Body of pancreas (tissue), 4 donors: ENCODE measurements around the gene PRAMEF12. TPM values are rescaled to one million over a fixed set of nuclear protein-coding genes. Genes with fewer than 3 reads are reported as not detected.

Experiments used
- ATAC-seq: fragments of 150-250 bp; one replicate; pipeline ENCODE4 v1.9.1; 2016
- DNase-seq, 4 donors: peaks; one replicate each; pipeline ENCODE4 v3.0.0-alpha.2; 2019
- H3K27ac ChIP-seq, 4 donors: fragments of 200-600 bp; sonication (generic); 1 replicate in 3 of 4; 2 replicates in 1 of 4; pipeline versions ENCODE4 v1.5.1 to v1.6.1; 2016 to 2019; ENCODE audit warnings: mild to moderate bottlenecking in 1 of 4, mixed read lengths in 1 of 4, moderate library complexity in 1 of 4
- H3K27me3 ChIP-seq, 2 donors: fragments of 200-600 bp; sonication (generic); one replicate each; pipeline ENCODE4 v1.6.0; 2016; ENCODE audit warnings: mild to moderate bottlenecking in 1 of 2
- H3K36me3 ChIP-seq, 2 donors: fragments of 200-600 bp; sonication (generic); replicated peaks in 1 of 2; 2 replicates each; pipeline ENCODE4 v1.5.1; 2016; ENCODE audit warnings: low read depth in 2 of 2; ENCODE audit not compliant: insufficient read depth in 1 of 2
- H3K4me1 ChIP-seq: fragments of 200-600 bp; sonication (generic); one replicate; pipeline ENCODE4 v1.6.0; 2016
- H3K4me3 ChIP-seq, 2 donors: fragments of 200-600 bp; sonication (generic); 1 replicate in 1 of 2; 2 replicates in 1 of 2; pipeline ENCODE4 v1.5.1; 2016 to 2019
- H3K9me3 ChIP-seq, 3 donors: fragments of 200-600 bp; sonication (generic); 1 replicate in 2 of 3; 2 replicates in 1 of 3; pipeline ENCODE4 v1.5.1; 2016
- POLR2A ChIP-seq, 3 donors: fragments of 450-650 bp; IDR thresholded peaks; one replicate each; pipeline ENCODE4 v1.6.1; 2016; ENCODE audit warnings: antibody characterized with exemption in 3 of 3, mild to moderate bottlenecking in 2 of 3
- WGBS, 2 donors: methylation state at CpG; one replicate each; pipeline ENCODE4 v1.1.5; 2017; 5-methylcytosine and 5-hydroxymethylcytosine counted together
- intact Hi-C: fragments of 100-400 bp; cut with DNase I; formaldehyde crosslinking; loops from one replicate; pipeline ENCODE4 v1.15.1; 2023
- total RNA-seq, 2 donors: library from RNA; depleted of rRNA; stranded (reverse); fragments of >200 nt; gene quantifications; one replicate each; pipeline ENCODE4 v1.1.0, GENCODE V29; 2016
- TF ChIP-seq, protein P1 (sequence below), 7 experiments: fragments of 450-650 bp in 4 of 7; fragments of 200-600 bp in 3 of 7; sonication (generic) in 3 of 7; IDR thresholded peaks; one replicate each; pipeline ENCODE4 v1.5.1; 2016 to 2019; ENCODE audit warnings: antibody characterized with exemption in 7 of 7

The PRAMEF12 gene
- total RNA-seq, 2 donors from 2014 or later, result not detected

GRCh38 chr1:12769031-12769430, 4.5 kb upstream of the PRAMEF12 start:
- H3K4me3 ChIP-seq, result no peak overlapping the region
- no peak for ATAC-seq

DNA sequence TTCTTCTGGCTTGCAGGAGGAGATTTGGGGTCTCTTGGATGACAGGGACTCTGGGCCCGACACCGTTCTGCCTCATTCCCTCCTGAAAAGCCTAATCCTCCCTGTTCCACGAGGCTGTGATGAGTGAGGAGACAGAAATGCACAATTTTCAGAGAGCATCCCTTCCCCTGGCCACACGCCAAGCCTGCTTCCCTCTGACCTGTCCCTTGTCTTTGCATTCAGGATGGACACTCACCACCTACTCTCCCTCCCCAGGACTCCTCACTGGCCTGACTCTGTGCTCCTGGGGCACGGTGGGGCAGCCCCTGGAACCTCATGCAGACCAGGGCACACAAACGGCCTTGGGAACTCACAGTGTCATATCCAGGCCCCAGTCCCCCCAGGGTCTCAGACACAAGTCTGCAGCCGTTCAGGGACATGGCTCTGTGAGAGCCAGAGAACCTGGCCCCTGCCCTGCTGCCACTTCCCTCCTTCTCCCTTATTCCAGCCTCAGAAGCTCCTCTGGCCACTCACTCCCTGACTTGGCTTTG, 3.5 kb upstream of the PRAMEF12 start:
- intact Hi-C loops, result no loop called here
- H3K27me3 ChIP-seq, result no peaks in the 10 kb centered on the region
- no peaks in the 10 kb centered on the region for H3K36me3 ChIP-seq
- ATAC-seq, result no peak
- no peak overlapping the region for H3K4me3 ChIP-seq
- H3K4me1 ChIP-seq, result no peaks in the 10 kb centered on the region
- TF ChIP-seq POLR2A (IDR thresholded peaks at IDR 0.05), result no peak
- TF ChIP-seq, protein P1, sequence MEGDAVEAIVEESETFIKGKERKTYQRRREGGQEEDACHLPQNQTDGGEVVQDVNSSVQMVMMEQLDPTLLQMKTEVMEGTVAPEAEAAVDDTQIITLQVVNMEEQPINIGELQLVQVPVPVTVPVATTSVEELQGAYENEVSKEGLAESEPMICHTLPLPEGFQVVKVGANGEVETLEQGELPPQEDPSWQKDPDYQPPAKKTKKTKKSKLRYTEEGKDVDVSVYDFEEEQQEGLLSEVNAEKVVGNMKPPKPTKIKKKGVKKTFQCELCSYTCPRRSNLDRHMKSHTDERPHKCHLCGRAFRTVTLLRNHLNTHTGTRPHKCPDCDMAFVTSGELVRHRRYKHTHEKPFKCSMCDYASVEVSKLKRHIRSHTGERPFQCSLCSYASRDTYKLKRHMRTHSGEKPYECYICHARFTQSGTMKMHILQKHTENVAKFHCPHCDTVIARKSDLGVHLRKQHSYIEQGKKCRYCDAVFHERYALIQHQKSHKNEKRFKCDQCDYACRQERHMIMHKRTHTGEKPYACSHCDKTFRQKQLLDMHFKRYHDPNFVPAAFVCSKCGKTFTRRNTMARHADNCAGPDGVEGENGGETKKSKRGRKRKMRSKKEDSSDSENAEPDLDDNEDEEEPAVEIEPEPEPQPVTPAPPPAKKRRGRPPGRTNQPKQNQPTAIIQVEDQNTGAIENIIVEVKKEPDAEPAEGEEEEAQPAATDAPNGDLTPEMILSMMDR (IDR thresholded peaks at IDR 0.05), result no peak
- no peak overlapping the region for H3K27ac ChIP-seq
- H3K9me3 ChIP-seq, result no peaks in the 10 kb centered on the region
- 35 to 44% methylated on average over 4 to 7 of the region's 7 CpGs for WGBS, 2 donors
- DNase-seq, result no peak

More at GRCh38 chr1:12769031-12769430, 4.5 kb upstream of the PRAMEF12 start:
- no peak for TF ChIP-seq POLR2A (IDR thresholded peaks at IDR 0.05)
- TF ChIP-seq, protein P1 (IDR thresholded peaks at IDR 0.05), result no peak
- no peak for DNase-seq
- no peaks in the 10 kb centered on the region for H3K27me3 ChIP-seq
- WGBS, 2 donors, result 45 to 58% methylated on average over 2 of the region's 2 CpGs
- no peaks in the 10 kb centered on the region for H3K9me3 ChIP-seq
- H3K27ac ChIP-seq, result no peak overlapping the region
- H3K36me3 ChIP-seq, result no peaks in the 10 kb centered on the region
- H3K4me1 ChIP-seq, result no peaks in the 10 kb centered on the region
- intact Hi-C loops, result no loop called here

DNA sequence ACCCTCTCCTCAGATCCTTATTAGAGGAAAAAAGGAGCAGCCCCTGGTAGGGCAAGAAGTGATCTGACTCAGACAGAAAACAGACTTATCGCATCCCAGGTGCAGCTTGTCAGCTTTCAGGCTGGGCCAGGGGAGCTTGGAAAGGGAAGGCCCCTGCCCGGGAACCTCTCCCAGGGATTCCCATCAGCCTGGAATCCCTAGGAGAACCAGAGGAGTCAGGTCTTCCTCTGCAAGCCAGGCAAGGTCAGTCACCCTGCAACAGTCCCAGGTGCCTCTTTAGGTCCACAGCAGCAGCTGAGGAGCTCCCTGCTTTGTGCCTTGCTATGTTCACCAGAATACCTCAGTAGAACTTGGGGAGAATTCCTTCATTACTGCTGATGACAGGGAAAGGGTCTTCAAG, 2.9 kb upstream of the PRAMEF12 start:
- Histone ChIP-seq H3K27me3 (no peaks in the 10 kb centered on the region), H3K9me3 (no peaks in the 10 kb centered on the region), H3K4me1 (no peaks in the 10 kb centered on the region), H3K4me3 (no peak overlapping the region), H3K36me3 (no peaks in the 10 kb centered on the region), H3K27ac (no peak overlapping the region)
- no peak for ATAC-seq
- DNase-seq, result no peak
- intact Hi-C loops, result no loop called here
- 65 to 69% methylated on average over 2 of the region's 2 CpGs for WGBS, 2 donors
- TF ChIP-seq, protein P1 (IDR thresholded peaks at IDR 0.05), result no peak
- no peak for TF ChIP-seq POLR2A (IDR thresholded peaks at IDR 0.05)

GRCh38 chr1:12771186-12771585, 2.4 kb upstream of the PRAMEF12 start:
- Histone ChIP-seq H3K4me3 (no peak overlapping the region), H3K36me3 (no peaks in the 10 kb centered on the region), H3K9me3 (no peaks in the 10 kb centered on the region), H3K27ac (no peak overlapping the region), H3K4me1 (no peaks in the 10 kb centered on the region), H3K27me3 (no peaks in the 10 kb centered on the region)
- 60% methylated on average over 5 of the region's 5 CpGs for WGBS, 2 donors
- DNase-seq, result no peak
- intact Hi-C loops, result no loop called here
- ATAC-seq, result no peak
- TF ChIP-seq, protein P1 (IDR thresholded peaks at IDR 0.05), result no peak
- TF ChIP-seq POLR2A (IDR thresholded peaks at IDR 0.05), result no peak

DNA sequence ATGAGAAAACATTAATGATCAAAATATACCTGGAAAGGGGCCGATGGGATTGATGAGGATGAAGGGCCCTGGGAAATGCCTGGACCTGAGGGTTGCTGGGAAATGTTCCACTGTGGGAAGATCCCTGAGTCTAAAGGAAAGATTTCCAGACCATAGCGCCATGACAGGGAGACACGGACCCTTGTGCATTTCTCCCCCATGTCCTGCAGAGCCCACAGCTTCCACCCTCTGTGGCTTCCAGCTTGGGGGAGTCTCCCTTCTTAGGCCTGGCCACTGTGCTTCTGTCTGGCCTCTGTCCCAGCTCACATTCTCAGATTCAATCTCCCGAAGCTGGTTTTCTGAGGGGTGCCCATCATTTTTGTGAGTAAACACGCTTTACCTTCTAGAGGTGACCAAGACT, 1.0 kb upstream of the PRAMEF12 start:
- intact Hi-C loops, result no loop called here
- H3K36me3 ChIP-seq, result no peaks in the 10 kb centered on the region
- no peak overlapping the region for H3K27ac ChIP-seq
- H3K27me3 ChIP-seq, result no peaks in the 10 kb centered on the region
- no peak overlapping the region for H3K4me3 ChIP-seq
- WGBS, 2 donors, result 68 to 73% methylated on average over 5 of the region's 5 CpGs
- ATAC-seq (no peak), DNase-seq (no peak)
- H3K9me3 ChIP-seq, result no peaks in the 10 kb centered on the region
- no peaks in the 10 kb centered on the region for H3K4me1 ChIP-seq
- TF ChIP-seq, protein P1 (IDR thresholded peaks at IDR 0.05), result no peak
- no peak for TF ChIP-seq POLR2A (IDR thresholded peaks at IDR 0.05)
